A549 (cell line): ENCODE measurements around the gene PLEKHG4B. TPM values are rescaled to one million over a fixed set of nuclear protein-coding genes. Genes with fewer than 3 reads are reported as not detected.
A peak's percentile ranks its signal among the peaks of the same experiment; 100 is the strongest.

ENCODE experiments used
- ATAC-seq, 2 experiments: fragments of 200-7000 bp in 1 of 2; fragments of >200 bp in 1 of 2; cut with Nextera tagmentation in 1 of 2; cut with Tn5 transposase in 1 of 2; 3 replicates each; pipeline versions ENCODE4 v1.8.0 to v1.9.1; 2018 to 2020; ENCODE audit warnings: mild to moderate bottlenecking in 1 of 2, moderate library complexity in 1 of 2
- CTCF ChIA-PET: fragments of 300-600 bp; sonication (Branson Sonifier 250); formaldehyde crosslinking; extraction: SDS; loops from one replicate; lab custom pipeline; 2021; ENCODE audit warnings: antibody characterized with exemption, inconsistent platforms; lab: Yijun Ruan, JAX
- POLR2A ChIA-PET: fragments of 350-600 bp; formaldehyde crosslinking; extraction: SDS; loops from one replicate; lab custom pipeline; 2021; ENCODE audit warnings: antibody characterized with exemption, inconsistent platforms; lab: Yijun Ruan, JAX
- DNase-seq, 2 experiments: peaks; one replicate each; pipeline versions ENCODE4 v3.0.0 to v3.0.0-alpha.2; 2011 to 2016; ENCODE audit warnings: low read depth in 1 of 2, low spot score in 1 of 2
- FAIRE-seq: peaks from 2 replicates; lab custom pipeline; 2011; peaks lifted over from hg19 to GRCh38; lab: Jason Lieb, UNC
- H3K27ac ChIP-seq, 2 experiments: fragments of >200 bp; sonication (Bioruptor Twin); formaldehyde crosslinking; 3 replicates each; pipeline ENCODE4 v1.5.1; 2016 to 2017
- H3K4me1 ChIP-seq: fragments of >200 bp; sonication (Bioruptor Twin); formaldehyde crosslinking; 3 replicates; pipeline ENCODE4 v1.6.1; 2016
- H3K4me2 ChIP-seq: fragments of >200 bp; sonication (Bioruptor Twin); formaldehyde crosslinking; 3 replicates; pipeline ENCODE4 v1.6.1; 2016
- H3K4me3 ChIP-seq: fragments of >200 bp; sonication (Bioruptor Twin); formaldehyde crosslinking; 3 replicates; pipeline ENCODE4 v1.5.1; 2016
- H3K9me3 ChIP-seq: fragments of >200 bp; sonication (Bioruptor Twin); formaldehyde crosslinking; 3 replicates; pipeline ENCODE4 v1.6.1; 2016
- ATOH8 ChIP-seq: fragments of 250-450 bp; sonication (Bioruptor Pico); IDR thresholded peaks from 2 replicates; pipeline ENCODE4 v1.5.0; 2020; ENCODE audit warnings: low read depth, mild to moderate bottlenecking, moderate library complexity
- BHLHE40 ChIP-seq: IDR thresholded peaks from 2 replicates; pipeline ENCODE4 v1.6.1; 2012; ENCODE audit warnings: low read depth, low read length, inconsistent platforms
- CBX2 ChIP-seq: fragments of 200-600 bp; sonication (generic); IDR thresholded peaks from 2 replicates; pipeline ENCODE4 v1.6.1; 2016; ENCODE audit warnings: low read depth, mild to moderate bottlenecking, borderline replicate concordance
- CBX8 ChIP-seq: fragments of 200-600 bp; sonication (generic); IDR thresholded peaks from 2 replicates; pipeline ENCODE4 v1.6.1; 2016
- EHMT2 ChIP-seq: fragments of 200-600 bp; sonication (generic); IDR thresholded peaks from 2 replicates; pipeline ENCODE4 v1.6.1; 2016; ENCODE audit warnings: antibody characterized with exemption, low read depth, mild to moderate bottlenecking, moderate library complexity
- FOSB ChIP-seq: fragments of 250-450 bp; sonication (Bioruptor Pico); IDR thresholded peaks from 2 replicates; pipeline ENCODE4 v1.5.0; 2020; ENCODE audit warnings: mild to moderate bottlenecking, moderate library complexity
- FOSL2 ChIP-seq, 2 experiments: fragments of 450-650 bp in 1 of 2; fragments of >200 bp in 1 of 2; sonication (Bioruptor Twin) in 1 of 2; formaldehyde crosslinking; IDR thresholded peaks; 2 replicates each; pipeline versions ENCODE4 v1.5.0 to v1.6.1; 2016 to 2020; ENCODE audit warnings: mild to moderate bottlenecking in 1 of 2, moderate library complexity in 1 of 2
- HOXA7 ChIP-seq: fragments of 250-450 bp; sonication (Bioruptor Pico); IDR thresholded peaks from 2 replicates; pipeline ENCODE4 v1.5.0; 2020; ENCODE audit warnings: mild to moderate bottlenecking, moderate library complexity
- HOXB13 ChIP-seq: fragments of 250-450 bp; sonication (Bioruptor Pico); IDR thresholded peaks from 2 replicates; pipeline ENCODE4 v1.5.0; 2020; ENCODE audit warnings: low read depth, mild to moderate bottlenecking, moderate library complexity
- MAFK ChIP-seq: fragments of 450-650 bp; IDR thresholded peaks from 2 replicates; pipeline ENCODE4 v1.6.1; 2014; ENCODE audit not compliant: partially characterized antibody
- RCOR1 ChIP-seq: fragments of 150-350 bp; IDR thresholded peaks from 2 replicates; pipeline ENCODE4 v1.6.1; 2014; ENCODE audit warnings: antibody characterized with exemption, low read length, low read depth
- REST ChIP-seq: fragments of 200-600 bp; sonication (generic); IDR thresholded peaks from 2 replicates; pipeline ENCODE4 v1.6.1; 2016; ENCODE audit warnings: antibody characterized with exemption, mild to moderate bottlenecking, moderate library complexity
- SMC3 ChIP-seq: fragments of >200 bp; sonication (Bioruptor Twin); formaldehyde crosslinking; IDR thresholded peaks from 3 replicates; pipeline ENCODE4 v1.6.1; 2018; ENCODE audit warnings: inconsistent platforms
- TFCP2L1 ChIP-seq: fragments of 250-450 bp; sonication (Bioruptor Pico); IDR thresholded peaks from 2 replicates; pipeline ENCODE4 v1.5.0; 2021; ENCODE audit warnings: mild to moderate bottlenecking
- USF2 ChIP-seq: fragments of 450-650 bp; IDR thresholded peaks from 2 replicates; pipeline ENCODE4 v1.6.1; 2014; ENCODE audit warnings: antibody characterized with exemption
- WGBS: methylation state at CpG from one replicate; pipeline ENCODE4 v1.1.6; 2017; ENCODE audit errors: missing lambda C conversion rate; 5-methylcytosine and 5-hydroxymethylcytosine counted together
- polyA plus RNA-seq, 4 experiments: library from polyadenylated mRNA; depleted of rRNA in 3 of 4; stranded (reverse); fragments of >200 nt; fragmentation: RNase III in 1 of 4; extraction: RNeasy Plus Mini Kit Qiagen cat#74134 plus additional on column Dnase treatment in 1 of 4; gene quantifications; 2 replicates in 3 of 4; 3 replicates in 1 of 4; pipeline ENCODE4 v1.2.3, GENCODE V29; 2011 to 2017

The PLEKHG4B gene
- polyA plus RNA-seq, 2 of the 4 experiments (the other 2 are of a cell fraction) = 0.57 to 0.59 TPM

- DNase-seq (no peak), FAIRE-seq (no peak), ATAC-seq (no peak)
- Histone ChIP-seq H3K27ac (no peak overlapping the region), H3K9me3 (peaks cover 27% of the 10 kb centered on the region), H3K4me3 (no peak overlapping the region), H3K4me2 (no peak overlapping the region), H3K4me1 (no peaks in the 10 kb centered on the region)
- 55% methylated on average over 5 of the region's 7 CpGs for WGBS
- CTCF ChIA-PET = interaction anchor here (1.1 kb wide), 1 partner anchor 83 kb away, joined by 3 read pairs; no protein-coding TSS in a partner anchor
- TF ChIP-seq MAFK = no peak
- no peak for TF ChIP-seq CBX8
- TF ChIP-seq EHMT2 = no peak
- POLR2A ChIA-PET = no interaction called here
Measured at GRCh38 chr5:145585-146323, 53.8 kb downstream of the PLEKHG4B start.

- H3K4me3 ChIP-seq = no peak overlapping the region
- peaks cover 27% of the 10 kb centered on the region for H3K9me3 ChIP-seq
- WGBS = 81% methylated on average over 1 of the region's 1 CpG
- no peak for ATAC-seq
- CTCF ChIA-PET = interaction anchor here (0.6 kb wide), 1 partner anchor 11 kb away, joined by 5 read pairs; no protein-coding TSS in a partner anchor
- TF ChIP-seq CBX8 (no peak), USF2 (no peak), BHLHE40 (no peak), SMC3 (no peak), HOXA7 (CRISPR knock-in tag) (no peak), CBX2 (no peak), ATOH8 (no peak), TFCP2L1 (CRISPR knock-in tag) (no peak), HOXB13 (no peak), REST (no peak), FOSB (CRISPR knock-in tag) (no peak)
- TF ChIP-seq, all 56 proteins: peak for 0
- Histone ChIP-seq H3K27ac (no peak overlapping the region), H3K4me1 (no peaks in the 10 kb centered on the region), H3K4me2 (no peak overlapping the region)
- POLR2A ChIA-PET = no interaction called here
- DNase-seq (peak in 1 of 2 experiments; percentile 17), FAIRE-seq (no peak)
Measured at GRCh38 chr5:147751-148150, 55.8 kb downstream of the PLEKHG4B start.

- Histone ChIP-seq H3K4me1 (no peaks in the 10 kb centered on the region), H3K9me3 (peaks cover 27% of the 10 kb centered on the region), H3K4me2 (no peak overlapping the region), H3K27ac (no peak overlapping the region), H3K4me3 (no peak overlapping the region)
- ATAC-seq = peak in 1 of 2 experiments; percentile 37; a peak in 2 of 6 replicates
- CTCF ChIA-PET = no interaction called here
- TF ChIP-seq FOSL2 (IDR thresholded peaks at IDR 0.05) (no peak), FOSL2 (CRISPR knock-in tag; IDR thresholded peaks at IDR 0.05) (peak; percentile 36; the same call in 1 of the 2 replicates), RCOR1 (no peak)
- POLR2A ChIA-PET = no interaction called here
- FAIRE-seq = no peak
- peak in 1 of 2 experiments; percentile 27 for DNase-seq
- WGBS = 36% methylated on average over 6 of the region's 6 CpGs
Measured at GRCh38 chr5:149745-150485, 57.9 kb downstream of the PLEKHG4B start.
